SU-DHL-6 (cell line): ENCODE measurements around the gene SUPT3H.

Experiments used
- H2AFZ ChIP-seq: fragments of 200-600 bp; sonication (generic); 2 replicates; pipeline ENCODE4 v1.6.1; 2014; ENCODE audit warnings: low read depth, mild to moderate bottlenecking, moderate library complexity, mixed read lengths, antibody characterized with exemption, low read length; ENCODE audit not compliant: severe bottlenecking
- H3F3A ChIP-seq: fragments of 200-600 bp; shearing (Covaris generic); 2 replicates; pipeline ENCODE4 v1.6.0; 2016; ENCODE audit warnings: antibody characterized with exemption, mild to moderate bottlenecking; ENCODE audit not compliant: insufficient read depth
- H3K27ac ChIP-seq: fragments of 200-600 bp; sonication (generic); 2 replicates; pipeline ENCODE4 v1.5.1; 2016; ENCODE audit warnings: low read depth, mild to moderate bottlenecking, low read length, moderate library complexity, mixed read lengths
- H3K27me3 ChIP-seq: fragments of 200-600 bp; sonication (generic), shearing (Covaris generic); 2 replicates; pipeline ENCODE4 v1.6.0; 2014; ENCODE audit warnings: mild to moderate bottlenecking, low read length
- H3K36me3 ChIP-seq: fragments of 200-600 bp; sonication (generic); 2 replicates; pipeline ENCODE4 v1.6.1; 2014; ENCODE audit warnings: mild to moderate bottlenecking, low read length, mixed read lengths
- H3K4me2 ChIP-seq: fragments of 300-600, 200-600 bp; shearing (Covaris generic), sonication (generic); 2 replicates; pipeline ENCODE4 v1.6.0; 2014; ENCODE audit warnings: low read length, low read depth, mild to moderate bottlenecking; ENCODE audit not compliant: poor library complexity, severe bottlenecking
- H3K4me3 ChIP-seq: fragments of 200-600 bp; sonication (generic); 2 replicates; pipeline ENCODE4 v1.5.1; 2014; ENCODE audit warnings: antibody characterized with exemption, low read length, mild to moderate bottlenecking, mixed read lengths; ENCODE audit not compliant: insufficient read depth, poor library complexity, severe bottlenecking
- H3K79me2 ChIP-seq: fragments of 200-600 bp; sonication (generic); 2 replicates; pipeline ENCODE4 v1.6.1; 2014; ENCODE audit warnings: mild to moderate bottlenecking, low read length, moderate library complexity; ENCODE audit not compliant: insufficient read depth
- H3K9ac ChIP-seq: fragments of 200-600 bp; sonication (generic); 2 replicates; pipeline ENCODE4 v1.7.0; 2014; ENCODE audit warnings: mild to moderate bottlenecking, low read length
- H3K9me2 ChIP-seq: fragments of 200-600 bp; sonication (generic); replicated peaks from 2 replicates; pipeline ENCODE4 v1.6.1; 2014; ENCODE audit warnings: low read length; ENCODE audit not compliant: insufficient read depth
- H3K9me3 ChIP-seq: fragments of 200-600 bp; sonication (generic); 2 replicates; pipeline ENCODE4 v1.6.1; 2014; ENCODE audit warnings: low read length, mixed read lengths; ENCODE audit not compliant: insufficient read depth
- H4K20me1 ChIP-seq: fragments of 200-600 bp; sonication (generic); 2 replicates; pipeline ENCODE4 v1.6.1; 2014; ENCODE audit warnings: low read depth, mild to moderate bottlenecking, antibody characterized with exemption, low read length, moderate library complexity, mixed read lengths
- EZH2phosphoT487 ChIP-seq: fragments of 200-600 bp; sonication (generic), shearing (Covaris generic); conservative IDR thresholded peaks from 2 replicates; pipeline ENCODE4 v1.6.1; 2018; ENCODE audit warnings: mild to moderate bottlenecking, antibody characterized with exemption, low read length, moderate library complexity, mixed read lengths
- TF ChIP-seq, protein P1 (sequence below): fragments of 200-600 bp; sonication (generic); IDR thresholded peaks from one replicate; pipeline ENCODE4 v1.5.1; 2017; ENCODE audit warnings: antibody characterized with exemption, mild to moderate bottlenecking, low read length, moderate library complexity; ENCODE audit not compliant: insufficient read depth, poor library complexity, severe bottlenecking

SUPT3H gene

DNA sequence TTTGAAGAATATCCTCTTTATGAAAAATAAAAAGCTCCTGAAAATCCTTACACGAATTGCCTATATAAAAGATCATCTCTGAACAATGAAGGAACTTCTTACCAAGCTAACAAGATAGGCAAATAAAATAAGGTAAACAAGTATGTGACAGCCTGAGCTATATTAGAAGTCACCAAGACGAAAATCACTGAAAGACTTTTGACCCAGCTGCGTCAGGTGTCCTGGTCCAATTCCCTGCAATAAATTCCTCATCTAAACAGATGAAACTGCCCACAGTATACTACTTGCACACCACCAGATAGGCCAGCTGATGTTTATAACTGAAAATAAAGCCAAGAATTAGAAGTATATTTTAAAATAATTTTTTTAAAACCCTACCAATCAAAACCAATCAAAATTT, 117.0 kb downstream of the SUPT3H start:
- no peak overlapping the region for H3K27ac ChIP-seq
- no peaks in the 10 kb centered on the region for H3F3A ChIP-seq
- no peak for TF ChIP-seq EZH2phosphoT487
- TF ChIP-seq, protein P1, sequence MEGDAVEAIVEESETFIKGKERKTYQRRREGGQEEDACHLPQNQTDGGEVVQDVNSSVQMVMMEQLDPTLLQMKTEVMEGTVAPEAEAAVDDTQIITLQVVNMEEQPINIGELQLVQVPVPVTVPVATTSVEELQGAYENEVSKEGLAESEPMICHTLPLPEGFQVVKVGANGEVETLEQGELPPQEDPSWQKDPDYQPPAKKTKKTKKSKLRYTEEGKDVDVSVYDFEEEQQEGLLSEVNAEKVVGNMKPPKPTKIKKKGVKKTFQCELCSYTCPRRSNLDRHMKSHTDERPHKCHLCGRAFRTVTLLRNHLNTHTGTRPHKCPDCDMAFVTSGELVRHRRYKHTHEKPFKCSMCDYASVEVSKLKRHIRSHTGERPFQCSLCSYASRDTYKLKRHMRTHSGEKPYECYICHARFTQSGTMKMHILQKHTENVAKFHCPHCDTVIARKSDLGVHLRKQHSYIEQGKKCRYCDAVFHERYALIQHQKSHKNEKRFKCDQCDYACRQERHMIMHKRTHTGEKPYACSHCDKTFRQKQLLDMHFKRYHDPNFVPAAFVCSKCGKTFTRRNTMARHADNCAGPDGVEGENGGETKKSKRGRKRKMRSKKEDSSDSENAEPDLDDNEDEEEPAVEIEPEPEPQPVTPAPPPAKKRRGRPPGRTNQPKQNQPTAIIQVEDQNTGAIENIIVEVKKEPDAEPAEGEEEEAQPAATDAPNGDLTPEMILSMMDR: no peak

DNA sequence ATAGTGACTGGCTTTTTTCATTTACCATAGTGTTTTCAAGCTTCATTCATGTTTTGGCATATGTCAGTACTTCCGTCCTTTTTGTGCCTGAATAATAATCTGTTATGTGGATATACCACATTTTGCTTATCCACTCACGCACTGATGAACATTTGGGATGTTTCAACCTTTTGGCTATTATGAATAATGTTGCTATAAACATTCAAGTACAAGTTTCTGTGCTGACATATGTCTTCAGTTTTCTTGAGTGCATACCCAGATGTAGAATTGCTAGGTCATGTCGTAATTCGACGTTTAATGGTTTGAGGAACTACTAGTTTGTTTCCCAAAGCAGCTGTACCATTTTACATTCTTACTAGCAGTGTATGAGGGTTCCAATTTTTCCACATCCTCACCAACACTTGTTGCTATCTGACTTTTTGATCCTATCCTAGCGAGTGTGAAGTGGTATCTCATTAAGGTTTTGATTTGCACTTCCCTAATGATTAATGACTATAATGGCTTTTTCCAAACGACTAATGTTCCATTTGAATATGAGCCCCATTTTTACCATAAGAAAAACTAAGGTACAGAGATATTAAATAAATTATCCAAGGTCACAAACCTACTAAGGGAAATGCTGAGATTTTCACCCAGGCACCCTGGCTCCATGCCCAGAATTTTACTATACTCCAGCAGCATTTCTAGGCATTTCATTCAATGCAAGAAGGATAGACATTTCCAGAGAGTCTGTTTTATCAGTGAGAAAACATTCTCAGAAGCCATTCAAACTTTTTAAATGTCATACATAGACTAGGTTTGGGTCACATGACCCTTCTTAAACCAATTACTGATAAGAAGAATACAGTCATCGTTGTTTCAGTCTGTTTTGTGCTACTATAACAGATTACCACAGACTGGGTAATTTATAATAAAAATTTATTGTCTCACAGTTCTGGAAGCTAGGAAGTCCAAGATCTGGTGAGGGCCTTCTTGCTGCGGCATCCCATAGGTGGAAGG, 120.7 kb downstream of the SUPT3H start:
- H3K36me3 ChIP-seq: no peaks in the 10 kb centered on the region
- no peaks in the 10 kb centered on the region for H3K79me2 ChIP-seq
- no peak overlapping the region for H3K4me3 ChIP-seq
- no peak overlapping the region for H3K4me2 ChIP-seq
- H3K27ac ChIP-seq: no peak overlapping the region
- no peak overlapping the region for H3K9ac ChIP-seq
- H3K27me3 ChIP-seq: no peaks in the 10 kb centered on the region
- TF ChIP-seq, protein P1: no peak
- no peak for TF ChIP-seq EZH2phosphoT487
- H3K9me3 ChIP-seq: no peaks in the 10 kb centered on the region
- no peaks in the 10 kb centered on the region for H3F3A ChIP-seq
- H2AFZ ChIP-seq: no peak overlapping the region
- H4K20me1 ChIP-seq: no peaks in the 10 kb centered on the region
- H3K9me2 ChIP-seq: no peaks in the 10 kb centered on the region

More for the DNA sequence above, 117.0 kb downstream of the SUPT3H start:
- no peaks in the 10 kb centered on the region for H3K79me2 ChIP-seq
- H3K9me3 ChIP-seq: no peaks in the 10 kb centered on the region
- H3K4me3 ChIP-seq: no peak overlapping the region
- no peak overlapping the region for H2AFZ ChIP-seq
- H4K20me1 ChIP-seq: no peaks in the 10 kb centered on the region
- no peaks in the 10 kb centered on the region for H3K9me2 ChIP-seq
- no peak overlapping the region for H3K4me2 ChIP-seq
- no peaks in the 10 kb centered on the region for H3K36me3 ChIP-seq
- no peaks in the 10 kb centered on the region for H3K27me3 ChIP-seq
- H3K9ac ChIP-seq: no peak overlapping the region

DNA sequence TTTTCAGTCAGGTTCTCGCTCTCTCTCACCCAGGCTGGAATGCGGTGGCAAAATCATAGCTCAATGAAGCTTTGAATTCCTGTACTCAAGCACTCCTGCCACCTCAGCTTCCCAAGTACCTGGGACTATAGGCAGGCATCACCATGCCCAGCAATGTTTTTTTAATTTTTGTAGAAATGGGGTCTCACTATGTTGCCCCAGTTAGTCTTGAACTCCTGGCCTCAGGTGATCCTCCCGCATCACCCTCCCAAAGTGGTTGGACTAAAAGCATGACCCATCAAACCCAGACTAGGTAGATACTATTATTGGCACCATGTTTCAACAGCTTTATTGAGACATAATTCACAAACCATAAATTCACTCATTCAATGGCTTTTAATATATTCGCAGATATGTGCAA, 122.3 kb downstream of the SUPT3H start:
- Histone ChIP-seq H2AFZ (no peak overlapping the region), H3K27me3 (no peaks in the 10 kb centered on the region), H3K4me3 (no peak overlapping the region), H3F3A (no peaks in the 10 kb centered on the region), H3K36me3 (no peaks in the 10 kb centered on the region), H3K9me2 (no peaks in the 10 kb centered on the region), H3K9me3 (no peaks in the 10 kb centered on the region), H3K9ac (no peak overlapping the region), H4K20me1 (no peaks in the 10 kb centered on the region), H3K79me2 (no peaks in the 10 kb centered on the region), H3K27ac (no peak overlapping the region), H3K4me2 (no peak overlapping the region)
- TF ChIP-seq EZH2phosphoT487: no peak
- TF ChIP-seq, protein P1: no peak
